Measurements from ENCODE around the gene USP24.
A peak's percentile ranks its signal among the peaks of the same experiment; 100 is the strongest.

Gene USP24

DNA sequence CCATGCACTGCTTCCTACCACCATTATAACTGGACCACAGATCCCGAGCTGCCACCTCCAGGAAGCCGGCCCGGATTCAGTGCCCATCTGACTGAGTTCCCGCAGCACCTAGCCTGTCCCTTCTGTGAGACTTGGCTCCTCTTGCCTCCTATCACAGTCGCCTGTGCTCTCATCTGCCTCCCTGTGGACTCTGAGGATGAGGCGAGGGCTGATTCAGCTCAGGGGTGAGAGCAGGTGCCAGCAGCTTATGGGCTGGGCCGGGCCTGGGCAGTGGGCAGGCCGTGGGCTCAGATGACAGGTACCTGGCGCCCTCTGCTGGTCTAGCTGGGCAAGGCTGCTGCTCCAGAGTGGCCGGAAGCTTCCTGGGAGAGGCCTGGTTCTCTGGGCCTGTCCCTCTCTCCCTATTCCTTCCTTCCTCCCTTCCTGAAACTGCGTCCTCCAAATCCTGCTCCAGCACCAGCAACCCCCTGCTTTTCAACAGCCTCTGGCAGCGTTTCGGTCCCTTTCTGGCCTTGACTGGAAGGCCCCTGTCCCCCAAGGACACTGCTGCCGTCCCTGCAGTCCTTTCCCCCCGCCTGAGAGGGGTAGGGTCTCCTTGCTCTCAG, 193.1 kb downstream of the USP24 start:
- TF ChIP-seq, protein P1, sequence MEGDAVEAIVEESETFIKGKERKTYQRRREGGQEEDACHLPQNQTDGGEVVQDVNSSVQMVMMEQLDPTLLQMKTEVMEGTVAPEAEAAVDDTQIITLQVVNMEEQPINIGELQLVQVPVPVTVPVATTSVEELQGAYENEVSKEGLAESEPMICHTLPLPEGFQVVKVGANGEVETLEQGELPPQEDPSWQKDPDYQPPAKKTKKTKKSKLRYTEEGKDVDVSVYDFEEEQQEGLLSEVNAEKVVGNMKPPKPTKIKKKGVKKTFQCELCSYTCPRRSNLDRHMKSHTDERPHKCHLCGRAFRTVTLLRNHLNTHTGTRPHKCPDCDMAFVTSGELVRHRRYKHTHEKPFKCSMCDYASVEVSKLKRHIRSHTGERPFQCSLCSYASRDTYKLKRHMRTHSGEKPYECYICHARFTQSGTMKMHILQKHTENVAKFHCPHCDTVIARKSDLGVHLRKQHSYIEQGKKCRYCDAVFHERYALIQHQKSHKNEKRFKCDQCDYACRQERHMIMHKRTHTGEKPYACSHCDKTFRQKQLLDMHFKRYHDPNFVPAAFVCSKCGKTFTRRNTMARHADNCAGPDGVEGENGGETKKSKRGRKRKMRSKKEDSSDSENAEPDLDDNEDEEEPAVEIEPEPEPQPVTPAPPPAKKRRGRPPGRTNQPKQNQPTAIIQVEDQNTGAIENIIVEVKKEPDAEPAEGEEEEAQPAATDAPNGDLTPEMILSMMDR (conservative IDR thresholded peaks at IDR 0.05): peak; percentile 95
- peak overlapping the region; percentile 24; the same call in 1 of the 2 replicates for H3K27ac ChIP-seq

DNA sequence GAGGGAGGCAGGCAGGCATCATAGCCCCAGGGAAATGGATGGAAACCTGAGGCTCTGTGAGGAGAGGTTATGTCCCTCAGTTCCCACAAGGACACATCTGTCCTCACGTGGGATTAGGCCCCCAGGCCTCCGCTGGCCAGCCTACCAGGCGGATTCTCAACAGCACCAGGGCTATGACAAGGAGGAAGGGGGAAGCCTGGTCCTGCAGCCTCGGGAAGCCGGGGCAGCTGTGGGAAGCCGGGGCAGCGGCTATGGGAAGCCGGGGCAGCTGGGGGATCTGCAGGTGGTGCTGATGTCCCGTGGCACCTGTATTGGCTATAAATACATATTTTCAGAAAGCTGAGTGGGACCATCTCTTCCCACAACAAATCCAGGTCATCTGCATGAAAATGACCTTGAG, 196.8 kb downstream of the USP24 start:
- TF ChIP-seq, protein P1 (conservative IDR thresholded peaks at IDR 0.05): no peak
- no peak overlapping the region for H3K27ac ChIP-seq
